Mesodermal cell (in vitro differentiated cells): ENCODE measurements around the gene OR5I1.
"Not testable (repeated sequence)": the region's sequence is repeated elsewhere in the genome, so short reads cannot be mapped to it uniquely, and the experiment has no call there.

Experiments
- H3K27ac ChIP-seq: 2 replicates; pipeline ENCODE4 v1.7.0; 2013; ENCODE audit warnings: mild to moderate bottlenecking, low read depth, low read length, moderate library complexity; ENCODE audit not compliant: severe bottlenecking
- H3K36me3 ChIP-seq: 2 replicates; pipeline ENCODE4 v1.7.1; 2013; ENCODE audit warnings: mild to moderate bottlenecking, low read length, moderate library complexity; ENCODE audit not compliant: control insufficient read depth, insufficient read depth
- H3K4me1 ChIP-seq: one replicate; pipeline ENCODE4 v1.7.1; 2013; ENCODE audit warnings: mild to moderate bottlenecking, low read length; ENCODE audit not compliant: insufficient read depth, control insufficient read depth, poor library complexity, severe bottlenecking
- H3K4me3 ChIP-seq: 2 replicates; pipeline ENCODE4 v1.7.0; 2013; ENCODE audit warnings: low read length, control low read depth, mild to moderate bottlenecking; ENCODE audit not compliant: insufficient read depth, poor library complexity, severe bottlenecking; ENCODE audit errors: extremely low read depth
- H3K9me3 ChIP-seq: 2 replicates; pipeline ENCODE4 v1.7.1; 2013; ENCODE audit warnings: mild to moderate bottlenecking, low read length, moderate library complexity; ENCODE audit not compliant: control insufficient read depth
- WGBS, 2 experiments: methylation state at CpG; one replicate each; pipeline ENCODE4 v1.1.5; 2013; ENCODE audit warnings: missing lambda C conversion rate in 2 of 2; ENCODE audit not compliant: insufficient coverage in 2 of 2; 5-methylcytosine and 5-hydroxymethylcytosine counted together

The OR5I1 gene

DNA sequence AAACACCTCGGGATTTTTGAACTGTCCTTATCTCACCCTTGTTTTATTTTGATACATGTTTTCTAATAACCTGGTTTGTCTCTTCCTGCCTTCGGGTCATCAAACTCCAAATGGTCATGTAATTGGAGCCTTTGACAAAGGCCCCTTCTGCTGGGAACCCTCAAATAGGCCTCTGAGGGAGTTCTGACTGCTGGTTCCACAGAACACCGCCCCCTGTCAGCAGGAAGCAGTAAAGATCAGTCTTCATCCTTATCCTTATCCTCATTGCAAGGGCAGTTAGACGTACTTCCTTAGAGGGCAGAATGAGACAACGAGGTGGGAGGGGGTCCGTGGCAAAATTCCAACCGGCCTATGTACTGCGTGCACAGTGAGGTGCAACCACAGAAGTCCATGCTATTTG, 41.0 kb downstream of the OR5I1 start:
- Histone ChIP-seq H3K4me1 (no peaks in the 10 kb centered on the region), H3K9me3 (peaks cover 4% of the 10 kb centered on the region), H3K4me3 (no peak overlapping the region), H3K36me3 (no peaks in the 10 kb centered on the region), H3K27ac (no peak overlapping the region)
- 73 to 100% methylated on average over 1 to 6 of the region's 8 CpGs for WGBS, 2 experiments

DNA sequence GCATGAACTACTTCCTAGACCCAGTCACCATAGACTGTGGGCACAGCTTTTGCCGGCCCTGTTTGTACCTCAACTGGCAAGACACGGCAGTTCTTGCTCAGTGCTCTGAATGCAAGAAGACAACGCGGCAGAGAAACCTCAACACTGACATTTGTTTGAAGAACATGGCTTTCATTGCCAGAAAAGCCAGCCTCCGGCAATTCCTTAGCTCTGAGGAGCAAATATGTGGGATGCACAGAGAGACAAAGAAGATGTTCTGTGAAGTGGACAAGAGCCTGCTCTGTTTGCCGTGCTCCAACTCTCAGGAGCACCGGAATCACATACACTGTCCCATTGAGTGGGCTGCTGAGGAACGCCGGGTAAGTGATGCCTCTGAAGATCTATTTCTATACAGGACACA, 50.7 kb downstream of the OR5I1 start:
- H3K9me3 ChIP-seq, H3K27ac ChIP-seq, H3K4me3 ChIP-seq, H3K36me3 ChIP-seq, H3K4me1 ChIP-seq: not testable (repeated sequence)
- WGBS, 2 experiments: 79 to 93% methylated on average over 4 to 5 of the region's 9 CpGs
